Testis (tissue), 3 donors: ENCODE measurements around the gene IL17RA. TPM values are rescaled to one million over a fixed set of nuclear protein-coding genes. Genes with fewer than 3 reads are reported as not detected.

ENCODE experiments used
- DNase-seq: peaks from one replicate; pipeline ENCODE4 v3.0.0-alpha.2; 2019
- H3K27ac ChIP-seq, 2 donors: fragments of 200-600 bp; sonication (generic); one replicate each; pipeline ENCODE4 v1.5.1; 2019
- H3K27me3 ChIP-seq: fragments of 200-600 bp; sonication (generic); one replicate; pipeline ENCODE4 v1.5.1; 2019
- H3K36me3 ChIP-seq: fragments of 200-600 bp; sonication (generic); one replicate; pipeline ENCODE4 v1.5.1; 2017; ENCODE audit warnings: low read depth; ENCODE audit errors: missing control alignments
- H3K4me1 ChIP-seq: fragments of 200-600 bp; sonication (generic); one replicate; pipeline ENCODE4 v1.5.1; 2019
- H3K4me3 ChIP-seq, 2 donors: fragments of 200-600 bp; sonication (generic); one replicate each; pipeline ENCODE4 v1.5.1; 2017 to 2019
- H3K9me3 ChIP-seq: fragments of 200-600 bp; sonication (generic); one replicate; pipeline ENCODE4 v1.5.1; 2017
- CTCF ChIP-seq, 3 experiments: fragments of 450-650 bp in 2 of 3; fragments of 200-600 bp in 1 of 3; sonication (generic) in 1 of 3; IDR thresholded peaks; one replicate each; pipeline ENCODE4 v1.5.1; 2016 to 2019; ENCODE audit warnings: antibody characterized with exemption in 3 of 3, mild to moderate bottlenecking in 2 of 3, moderate library complexity in 1 of 3
- POLR2A ChIP-seq: fragments of 450-650 bp; IDR thresholded peaks from one replicate; pipeline ENCODE4 v1.6.1; 2017; ENCODE audit warnings: antibody characterized with exemption, mild to moderate bottlenecking, moderate library complexity
- WGBS, 2 donors: methylation state at CpG; one replicate each; pipeline ENCODE4 v1.1.5; 2018; 5-methylcytosine and 5-hydroxymethylcytosine counted together
- intact Hi-C: fragments of 100-400 bp; cut with DNase I; formaldehyde crosslinking; loops from one replicate; pipeline ENCODE4 v1.15.1; 2023; ENCODE audit warnings: low total_unique reads
- polyA plus RNA-seq: library from polyadenylated mRNA; stranded (reverse); fragments of 350-450 nt; fragmentation: Illumina TruSeq; extraction: RNeasy Lipid Tissue Mini Kit (QIAGEN cat#74804); gene quantifications from one replicate; pipeline ENCODE4 v1.2.3, GENCODE V29; 2014; ENCODE audit warnings: low read depth, low replicate concordance; ENCODE audit not compliant: insufficient read depth
- total RNA-seq, 2 donors: library from RNA; depleted of rRNA; stranded (reverse); fragments of >200 nt; gene quantifications; one replicate each; pipeline ENCODE4 v1.2.3, GENCODE V29; 2016

The IL17RA gene
- total and polyA plus RNA-seq, 3 donors from 2014 or later, result 6.8 to 12.8 (median 8.3) TPM

GRCh38 chr22:17110791-17111550 is 26.2 kb downstream of the IL17RA start:
- 77 to 80% methylated on average over 12 to 13 of the region's 13 CpGs for WGBS, 2 donors
- Histone ChIP-seq H3K27ac (no peak overlapping the region), H3K4me1 (no peaks in the 10 kb centered on the region), H3K4me3 (no peak overlapping the region), H3K27me3 (no peaks in the 10 kb centered on the region), H3K9me3 (no peaks in the 10 kb centered on the region), H3K36me3 (no peaks in the 10 kb centered on the region)
- no peak for DNase-seq
- intact Hi-C loops, result no loop called here
- TF ChIP-seq CTCF (IDR thresholded peaks at IDR 0.05) (no peak), POLR2A (no peak)

DNA sequence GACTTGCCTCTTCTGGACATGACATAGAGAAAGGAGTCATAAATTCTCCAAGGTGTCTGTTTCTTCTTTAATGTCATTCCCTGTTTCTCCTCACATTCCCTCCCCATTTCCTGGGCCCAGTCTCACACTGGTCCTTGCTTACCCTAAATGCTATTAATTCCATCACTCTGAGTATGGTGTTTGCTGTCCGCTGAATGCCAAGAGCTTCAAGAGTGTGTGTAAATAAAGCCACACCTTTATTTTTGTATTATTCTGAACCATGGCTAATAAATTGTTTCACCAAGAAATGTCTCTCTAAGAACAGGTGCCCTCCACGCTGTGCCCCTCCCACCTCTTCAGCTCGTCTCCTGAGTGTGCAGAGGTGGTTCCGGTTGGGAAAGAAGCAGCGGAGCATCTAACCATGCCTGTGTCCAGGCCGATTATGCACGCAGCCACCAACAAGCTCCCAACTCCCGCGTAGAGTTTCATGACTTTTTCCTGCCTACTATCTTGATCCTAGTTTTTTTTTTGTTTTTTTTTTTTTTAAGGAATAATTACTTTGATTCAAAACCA is 27.8 kb downstream of the IL17RA start:
- intact Hi-C loops, result no loop called here
- Histone ChIP-seq H3K4me1 (no peaks in the 10 kb centered on the region), H3K4me3 (no peak overlapping the region), H3K36me3 (no peaks in the 10 kb centered on the region), H3K27ac (no peak overlapping the region), H3K27me3 (no peaks in the 10 kb centered on the region), H3K9me3 (no peaks in the 10 kb centered on the region)
- WGBS, 2 donors, result 77 to 81% methylated on average over 9 of the region's 9 CpGs
- DNase-seq, result no peak
- TF ChIP-seq CTCF (IDR thresholded peaks at IDR 0.05), result no peak
- TF ChIP-seq POLR2A, result no peak

DNA sequence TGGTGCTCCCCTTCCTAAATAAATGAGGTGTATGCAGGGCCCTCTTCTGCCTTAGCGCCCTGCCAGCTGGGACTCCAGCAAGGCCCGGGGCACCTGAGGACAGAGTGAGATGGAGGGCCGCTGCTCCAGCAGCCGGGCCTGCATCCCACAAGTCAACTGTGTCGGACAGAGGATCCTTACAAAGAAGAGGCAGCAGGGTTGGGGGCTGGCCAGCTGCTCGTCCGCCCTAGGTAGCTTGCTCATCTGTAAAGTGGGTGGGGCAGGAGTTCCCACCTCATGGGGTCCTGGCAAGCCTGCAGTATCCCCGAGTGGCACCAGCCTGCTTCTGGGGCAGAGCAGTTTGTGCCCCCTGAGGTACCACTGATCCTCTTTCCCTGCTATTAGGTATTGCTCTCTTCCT is 28.8 kb downstream of the IL17RA start:
- DNase-seq, result no peak
- WGBS, 2 donors, result 91% methylated on average over 7 to 8 of the region's 8 CpGs
- no peaks in the 10 kb centered on the region for H3K4me1 ChIP-seq
- H3K27me3 ChIP-seq, result no peaks in the 10 kb centered on the region
- intact Hi-C loops, result no loop called here
- no peak for TF ChIP-seq POLR2A
- no peak for TF ChIP-seq CTCF (IDR thresholded peaks at IDR 0.05)
- H3K36me3 ChIP-seq, result no peaks in the 10 kb centered on the region
- no peaks in the 10 kb centered on the region for H3K9me3 ChIP-seq
- no peak overlapping the region for H3K27ac ChIP-seq
- no peak overlapping the region for H3K4me3 ChIP-seq

- TF ChIP-seq CTCF (IDR thresholded peaks at IDR 0.05) (no peak), POLR2A (no peak)
- Histone ChIP-seq H3K9me3 (no peaks in the 10 kb centered on the region), H3K4me3 (no peak overlapping the region), H3K36me3 (no peaks in the 10 kb centered on the region), H3K4me1 (no peaks in the 10 kb centered on the region), H3K27me3 (no peaks in the 10 kb centered on the region), H3K27ac (no peak overlapping the region)
- intact Hi-C loops, result no loop called here
- DNase-seq, result no peak
- WGBS, 2 donors, result 67 to 72% methylated on average over 13 of the region's 13 CpGs
Measured at GRCh38 chr22:17114173-17114897, 29.5 kb downstream of the IL17RA start.
